A549 (cell line): ENCODE data around the gene TTLL3. TPM values are rescaled to one million over a fixed set of nuclear protein-coding genes. Genes with fewer than 3 reads are reported as not detected.
"Not testable (repeated sequence)": the region's sequence is repeated elsewhere in the genome, so short reads cannot be mapped to it uniquely, and the experiment has no call there.

Experiments
- ATAC-seq, 2 experiments: fragments of 200-7000 bp in 1 of 2; fragments of >200 bp in 1 of 2; cut with Nextera tagmentation in 1 of 2; cut with Tn5 transposase in 1 of 2; 3 replicates each; pipeline versions ENCODE4 v1.8.0 to v1.9.1; 2018 to 2020; ENCODE audit warnings: mild to moderate bottlenecking in 1 of 2, moderate library complexity in 1 of 2
- CTCF ChIA-PET: fragments of 300-600 bp; sonication (Branson Sonifier 250); formaldehyde crosslinking; extraction: SDS; loops from one replicate; lab custom pipeline; 2021; ENCODE audit warnings: antibody characterized with exemption, inconsistent platforms; lab: Yijun Ruan, JAX
- POLR2A ChIA-PET: fragments of 350-600 bp; formaldehyde crosslinking; extraction: SDS; loops from one replicate; lab custom pipeline; 2021; ENCODE audit warnings: antibody characterized with exemption, inconsistent platforms; lab: Yijun Ruan, JAX
- DNase-seq, 2 experiments: peaks; one replicate each; pipeline versions ENCODE4 v3.0.0 to v3.0.0-alpha.2; 2011 to 2016; ENCODE audit warnings: low read depth in 1 of 2, low spot score in 1 of 2
- FAIRE-seq: peaks from 2 replicates; lab custom pipeline; 2011; peaks lifted over from hg19 to GRCh38; lab: Jason Lieb, UNC
- H3K27ac ChIP-seq, 2 experiments: fragments of >200 bp; sonication (Bioruptor Twin); formaldehyde crosslinking; 3 replicates each; pipeline ENCODE4 v1.5.1; 2016 to 2017
- H3K4me1 ChIP-seq: fragments of >200 bp; sonication (Bioruptor Twin); formaldehyde crosslinking; 3 replicates; pipeline ENCODE4 v1.6.1; 2016
- H3K4me2 ChIP-seq: fragments of >200 bp; sonication (Bioruptor Twin); formaldehyde crosslinking; 3 replicates; pipeline ENCODE4 v1.6.1; 2016
- H3K4me3 ChIP-seq: fragments of >200 bp; sonication (Bioruptor Twin); formaldehyde crosslinking; 3 replicates; pipeline ENCODE4 v1.5.1; 2016
- H3K9me3 ChIP-seq: fragments of >200 bp; sonication (Bioruptor Twin); formaldehyde crosslinking; 3 replicates; pipeline ENCODE4 v1.6.1; 2016
- BCL3 ChIP-seq: fragments of >200 bp; sonication (Bioruptor Twin); formaldehyde crosslinking; IDR thresholded peaks from 3 replicates; pipeline ENCODE4 v1.6.1; 2016
- CEBPB ChIP-seq, 2 experiments: fragments of >200 bp in 1 of 2; sonication (Bioruptor Twin) in 1 of 2; formaldehyde crosslinking in 1 of 2; IDR thresholded peaks; 2 replicates each; pipeline ENCODE4 v1.6.1; 2012 to 2016
- EHMT2 ChIP-seq: fragments of 200-600 bp; sonication (generic); IDR thresholded peaks from 2 replicates; pipeline ENCODE4 v1.6.1; 2016; ENCODE audit warnings: antibody characterized with exemption, low read depth, mild to moderate bottlenecking, moderate library complexity
- GATA3 ChIP-seq: IDR thresholded peaks from 2 replicates; pipeline ENCODE4 v1.6.1; 2012; ENCODE audit warnings: borderline replicate concordance
- HOXB13 ChIP-seq: fragments of 250-450 bp; sonication (Bioruptor Pico); IDR thresholded peaks from 2 replicates; pipeline ENCODE4 v1.5.0; 2020; ENCODE audit warnings: low read depth, mild to moderate bottlenecking, moderate library complexity
- JUN ChIP-seq, 2 experiments: fragments of >200 bp; sonication (Bioruptor Twin); formaldehyde crosslinking; IDR thresholded peaks; 2 replicates in 1 of 2; 3 replicates in 1 of 2; pipeline ENCODE4 v1.6.1; 2016 to 2017
- MAFK ChIP-seq: fragments of 450-650 bp; IDR thresholded peaks from 2 replicates; pipeline ENCODE4 v1.6.1; 2014; ENCODE audit not compliant: partially characterized antibody
- NPAS2 ChIP-seq: fragments of 250-450 bp; sonication (Bioruptor Pico); IDR thresholded peaks from 2 replicates; pipeline ENCODE4 v1.8.0; 2022; ENCODE audit warnings: mild to moderate bottlenecking, moderate library complexity, borderline replicate concordance
- RAD21 ChIP-seq, 2 experiments: fragments of >200 bp in 1 of 2; sonication (Bioruptor Twin) in 1 of 2; formaldehyde crosslinking in 1 of 2; IDR thresholded peaks in 1 of 2; conservative IDR thresholded peaks in 1 of 2; 2 replicates in 1 of 2; 3 replicates in 1 of 2; pipeline ENCODE4 v1.6.1; 2012 to 2018; ENCODE audit warnings: inconsistent platforms in 1 of 2
- RFX5 ChIP-seq: fragments of 450-650 bp; IDR thresholded peaks from 2 replicates; pipeline ENCODE4 v1.7.1; 2014; ENCODE audit warnings: antibody characterized with exemption, mild to moderate bottlenecking, moderate library complexity
- RNF2 ChIP-seq: fragments of 200-600 bp; sonication (generic); IDR thresholded peaks from 2 replicates; pipeline ENCODE4 v1.6.1; 2016; ENCODE audit warnings: low read depth, mild to moderate bottlenecking, antibody characterized with exemption, moderate library complexity, borderline replicate concordance
- SMC3 ChIP-seq: fragments of >200 bp; sonication (Bioruptor Twin); formaldehyde crosslinking; IDR thresholded peaks from 3 replicates; pipeline ENCODE4 v1.6.1; 2018; ENCODE audit warnings: inconsistent platforms
- WGBS: methylation state at CpG from one replicate; pipeline ENCODE4 v1.1.6; 2017; ENCODE audit errors: missing lambda C conversion rate; 5-methylcytosine and 5-hydroxymethylcytosine counted together
- polyA plus RNA-seq, 4 experiments: library from polyadenylated mRNA; depleted of rRNA in 3 of 4; stranded (reverse); fragments of >200 nt; fragmentation: RNase III in 1 of 4; extraction: RNeasy Plus Mini Kit Qiagen cat#74134 plus additional on column Dnase treatment in 1 of 4; gene quantifications; 2 replicates in 3 of 4; 3 replicates in 1 of 4; pipeline ENCODE4 v1.2.3, GENCODE V29; 2011 to 2017
- TF ChIP-seq, protein P1 (sequence below): fragments of >200 bp; sonication (Bioruptor Twin); formaldehyde crosslinking; IDR thresholded peaks from 3 replicates; pipeline ENCODE4 v1.5.1; 2016
- TF ChIP-seq, protein P2 (sequence below): fragments of >200 bp; sonication (Bioruptor Twin); formaldehyde crosslinking; IDR thresholded peaks from 2 replicates; pipeline ENCODE4 v1.6.1; 2016

TTLL3 gene
- polyA plus RNA-seq, 2 of the 4 experiments (the other 2 are of a cell fraction), result 10.3 to 13.0 TPM

- WGBS, result 64% methylated on average over 25 of the region's 45 CpGs
- Histone ChIP-seq H3K4me1 (peaks cover 26% of the 10 kb centered on the region), H3K4me3 (peak overlapping the region; percentile 26; the same call in 1 of the 3 replicates), H3K9me3 (no peaks in the 10 kb centered on the region), H3K4me2 (peak overlapping the region; percentile 59), H3K27ac (peak overlapping the region; percentile 72 to 85; a peak in 5 of 6 replicates)
- POLR2A ChIA-PET, result interaction anchor here (2.3 kb wide), 1 partner anchor 70 kb away, joined by 7 read pairs; the partner anchor contains the start of gene CRELD1
- TF ChIP-seq, protein P1, sequence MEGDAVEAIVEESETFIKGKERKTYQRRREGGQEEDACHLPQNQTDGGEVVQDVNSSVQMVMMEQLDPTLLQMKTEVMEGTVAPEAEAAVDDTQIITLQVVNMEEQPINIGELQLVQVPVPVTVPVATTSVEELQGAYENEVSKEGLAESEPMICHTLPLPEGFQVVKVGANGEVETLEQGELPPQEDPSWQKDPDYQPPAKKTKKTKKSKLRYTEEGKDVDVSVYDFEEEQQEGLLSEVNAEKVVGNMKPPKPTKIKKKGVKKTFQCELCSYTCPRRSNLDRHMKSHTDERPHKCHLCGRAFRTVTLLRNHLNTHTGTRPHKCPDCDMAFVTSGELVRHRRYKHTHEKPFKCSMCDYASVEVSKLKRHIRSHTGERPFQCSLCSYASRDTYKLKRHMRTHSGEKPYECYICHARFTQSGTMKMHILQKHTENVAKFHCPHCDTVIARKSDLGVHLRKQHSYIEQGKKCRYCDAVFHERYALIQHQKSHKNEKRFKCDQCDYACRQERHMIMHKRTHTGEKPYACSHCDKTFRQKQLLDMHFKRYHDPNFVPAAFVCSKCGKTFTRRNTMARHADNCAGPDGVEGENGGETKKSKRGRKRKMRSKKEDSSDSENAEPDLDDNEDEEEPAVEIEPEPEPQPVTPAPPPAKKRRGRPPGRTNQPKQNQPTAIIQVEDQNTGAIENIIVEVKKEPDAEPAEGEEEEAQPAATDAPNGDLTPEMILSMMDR, result peak; percentile 28; the same call in 2 of the 3 replicates
- TF ChIP-seq RAD21 (conservative IDR thresholded peaks at IDR 0.05 in 1 of 2, IDR thresholded peaks at IDR 0.05 in 1 of 2) (peak; percentile 18 to 31; a peak in 1 of 5 replicates), SMC3 (peak; percentile 50), MAFK (no peak)
- FAIRE-seq, result no peak
- peak; percentile 36 to 53 for DNase-seq
- CTCF ChIA-PET, result interaction anchor here (1.1 kb wide), 1 partner anchor 72 kb away, joined by 3 read pairs; no protein-coding TSS in a partner anchor
- ATAC-seq, result peak; percentile 68 to 88
Measured at GRCh38 chr3:9862391-9863057, 52.5 kb downstream of the TTLL3 start.

DNA sequence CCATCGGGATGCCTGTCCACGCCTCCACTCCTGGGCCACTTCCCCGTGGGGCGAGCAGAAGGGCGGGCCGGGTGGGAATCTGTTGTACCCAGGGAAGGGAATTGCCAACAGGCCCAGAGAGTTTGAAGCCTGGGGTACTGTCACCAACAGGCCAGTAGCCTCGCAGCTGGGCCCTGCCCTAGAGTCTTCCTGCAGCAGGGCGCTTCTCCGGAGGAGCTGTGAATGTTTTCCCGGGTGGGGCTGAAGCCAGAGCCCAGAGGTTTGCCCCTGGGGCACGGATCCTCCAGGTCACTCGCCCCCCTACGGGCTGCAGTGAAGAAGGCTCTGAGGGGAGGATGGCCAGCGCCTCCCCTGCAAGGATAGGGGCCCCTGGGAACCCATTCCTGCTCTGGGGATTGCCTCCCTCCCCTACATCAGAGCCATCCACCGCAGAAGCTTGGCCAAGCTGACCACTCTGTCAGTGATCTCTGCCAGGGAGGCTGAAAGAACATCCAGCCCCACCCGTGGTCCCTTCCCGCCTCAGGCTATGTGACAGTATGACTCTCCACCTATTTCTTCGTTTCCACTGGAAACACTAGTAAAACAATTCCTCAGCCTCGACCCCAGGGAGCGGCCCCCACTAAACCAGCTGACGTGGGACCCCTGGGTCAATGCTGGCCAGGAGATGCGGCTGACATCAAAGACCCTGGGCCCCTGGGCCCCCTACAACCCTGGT lies 53.2 kb downstream of the TTLL3 start:
- TF ChIP-seq, protein P1, result no peak
- TF ChIP-seq MAFK (no peak), BCL3 (no peak)
- POLR2A ChIA-PET, result interaction anchor here (2.3 kb wide), 1 partner anchor 70 kb away, joined by 7 read pairs; the partner anchor contains the start of gene CRELD1
- Histone ChIP-seq H3K4me3 (peak overlapping the region; percentile 26; the same call in 1 of the 3 replicates), H3K4me1 (peaks cover 26% of the 10 kb centered on the region), H3K9me3 (no peaks in the 10 kb centered on the region), H3K4me2 (peak overlapping the region; percentile 59), H3K27ac (peak overlapping the region; percentile 72 to 85; a peak in 5 of 6 replicates)
- WGBS, result 81% methylated on average over 15 of the region's 22 CpGs
- CTCF ChIA-PET, result interaction anchor here (1.1 to 3.6 kb wide), 2 partner anchors 71 to 83 kb away, joined by 3 to 18 read pairs; no protein-coding TSS in a partner anchor
- no peak for FAIRE-seq
- peak; percentile 18 to 21 for ATAC-seq
- DNase-seq, result no peak

DNA sequence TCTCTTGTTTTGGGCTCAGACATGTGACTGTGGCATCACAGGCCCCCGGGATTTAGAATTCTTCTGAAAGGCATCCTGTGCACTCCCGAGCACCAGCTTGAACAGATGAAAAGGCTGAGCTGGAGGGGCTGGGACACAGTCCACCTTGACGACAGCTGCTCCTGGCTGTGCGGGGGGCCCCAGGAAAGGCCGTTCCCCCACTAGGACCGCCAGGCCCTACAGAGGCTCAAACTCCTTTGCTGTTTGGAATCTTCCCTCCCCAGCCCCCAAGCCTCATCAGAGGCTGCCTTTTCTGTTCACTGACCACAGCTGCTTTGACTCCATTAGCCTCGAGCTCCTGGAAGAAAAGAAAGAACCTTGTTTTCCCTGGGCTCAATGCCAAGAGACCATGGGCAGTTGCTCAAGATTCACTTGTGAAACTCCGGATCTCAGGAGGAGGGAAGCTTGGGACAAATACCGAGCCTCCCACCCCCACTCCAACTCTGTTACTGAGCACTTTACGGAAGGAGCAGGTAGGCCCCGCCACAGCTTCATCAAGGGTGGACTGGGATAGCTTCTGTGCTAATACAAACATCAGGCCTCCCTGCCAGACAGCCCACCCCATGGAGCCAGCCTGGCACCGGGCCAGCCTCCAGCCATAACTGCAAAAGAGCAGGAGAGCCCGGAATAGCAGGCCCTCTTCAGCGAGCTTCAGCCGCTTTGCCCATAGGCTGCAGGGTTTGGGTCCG lies 54.3 kb downstream of the TTLL3 start:
- ChIA-PET CTCF (interaction anchor here (0.6 to 3.6 kb wide), 10 partner anchors 13 to 82 kb away, joined by 3 to 18 read pairs (median 4); partner anchors contain the start of gene RPUSD3), POLR2A (interaction anchor here (1.1 to 2.3 kb wide), 3 partner anchors 20 to 82 kb away, joined by 5 to 7 read pairs (median 6); partner anchors contain the start of gene CRELD1)
- H3K4me3 ChIP-seq, result no peak overlapping the region
- H3K9me3 ChIP-seq, result no peaks in the 10 kb centered on the region
- WGBS, result 53% methylated on average over 15 of the region's 16 CpGs
- ATAC-seq, result peak in 1 of 2 experiments; percentile 52; a peak in 3 of 6 replicates
- TF ChIP-seq CEBPB (IDR thresholded peaks at IDR 0.05) (peak; percentile 78 to 89; a peak in 3 of 4 replicates), RNF2 (no peak), NPAS2 (CRISPR knock-in tag) (no peak), HOXB13 (no peak), EHMT2 (no peak), RFX5 (no peak), JUN (IDR thresholded peaks at IDR 0.05) (0 out of 5 replicates have a peak, but pooled peaks of 1 of the 2 experiments have one; percentile 28), MAFK (no peak), GATA3 (no peak)
- TF ChIP-seq, protein P2, sequence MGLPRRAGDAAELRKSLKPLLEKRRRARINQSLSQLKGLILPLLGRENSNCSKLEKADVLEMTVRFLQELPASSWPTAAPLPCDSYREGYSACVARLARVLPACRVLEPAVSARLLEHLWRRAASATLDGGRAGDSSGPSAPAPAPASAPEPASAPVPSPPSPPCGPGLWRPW, result peak; percentile 49; the same call in 1 of the 2 replicates
- H3K27ac ChIP-seq, result peak overlapping the region; percentile 72 to 85
- peak in 1 of 2 experiments; percentile 69 for DNase-seq
- H3K4me2 ChIP-seq, result peak overlapping the region; percentile 64
- FAIRE-seq, result no peak
- peaks cover 26% of the 10 kb centered on the region for H3K4me1 ChIP-seq

DNA sequence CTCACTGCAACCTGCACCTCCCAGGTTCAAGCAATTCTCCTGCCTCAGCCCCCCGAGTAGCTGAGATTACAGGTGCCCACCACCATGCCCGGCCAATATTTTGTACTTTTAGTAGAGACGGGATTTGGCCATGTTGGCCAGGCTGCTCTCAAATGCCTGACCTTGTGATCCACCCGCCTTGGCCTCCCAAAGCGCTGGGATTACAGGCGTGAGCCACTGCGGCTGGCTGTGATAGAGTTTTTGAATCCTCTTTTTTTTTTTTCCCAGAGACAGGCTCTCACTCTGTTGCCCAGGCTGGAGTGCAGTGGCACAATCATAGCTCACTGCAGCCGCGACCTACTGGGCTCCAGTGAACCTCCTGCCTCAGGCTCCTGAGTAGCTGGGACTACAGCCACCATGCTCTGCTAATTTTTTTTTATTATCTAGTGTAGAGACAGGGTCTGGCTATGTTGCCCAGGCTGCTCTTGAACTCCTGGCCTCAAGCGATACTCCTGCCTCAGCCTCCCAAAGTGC lies 55.1 kb downstream of the TTLL3 start:
- ATAC-seq, H3K9me3 ChIP-seq, H3K4me3 ChIP-seq, DNase-seq, FAIRE-seq: not testable (repeated sequence)
- peak overlapping the region; percentile 64 for H3K4me2 ChIP-seq
- H3K27ac ChIP-seq, result peak overlapping the region; percentile 72 to 85
- peaks cover 26% of the 10 kb centered on the region for H3K4me1 ChIP-seq
- ChIA-PET POLR2A (interaction anchor here (1.4 to 2.3 kb wide), 2 partner anchors 19 to 68 kb away, joined by 5 to 7 read pairs; partner anchors contain the start of gene CRELD1), CTCF (interaction anchor here (1.2 to 3.6 kb wide), 9 partner anchors 12 to 81 kb away, joined by 3 to 18 read pairs (median 4); partner anchors contain the start of gene CRELD1)
- WGBS, result 93% methylated on average over 10 of the region's 10 CpGs
